ENCODE measurements around the gene DNHD1.

DNA sequence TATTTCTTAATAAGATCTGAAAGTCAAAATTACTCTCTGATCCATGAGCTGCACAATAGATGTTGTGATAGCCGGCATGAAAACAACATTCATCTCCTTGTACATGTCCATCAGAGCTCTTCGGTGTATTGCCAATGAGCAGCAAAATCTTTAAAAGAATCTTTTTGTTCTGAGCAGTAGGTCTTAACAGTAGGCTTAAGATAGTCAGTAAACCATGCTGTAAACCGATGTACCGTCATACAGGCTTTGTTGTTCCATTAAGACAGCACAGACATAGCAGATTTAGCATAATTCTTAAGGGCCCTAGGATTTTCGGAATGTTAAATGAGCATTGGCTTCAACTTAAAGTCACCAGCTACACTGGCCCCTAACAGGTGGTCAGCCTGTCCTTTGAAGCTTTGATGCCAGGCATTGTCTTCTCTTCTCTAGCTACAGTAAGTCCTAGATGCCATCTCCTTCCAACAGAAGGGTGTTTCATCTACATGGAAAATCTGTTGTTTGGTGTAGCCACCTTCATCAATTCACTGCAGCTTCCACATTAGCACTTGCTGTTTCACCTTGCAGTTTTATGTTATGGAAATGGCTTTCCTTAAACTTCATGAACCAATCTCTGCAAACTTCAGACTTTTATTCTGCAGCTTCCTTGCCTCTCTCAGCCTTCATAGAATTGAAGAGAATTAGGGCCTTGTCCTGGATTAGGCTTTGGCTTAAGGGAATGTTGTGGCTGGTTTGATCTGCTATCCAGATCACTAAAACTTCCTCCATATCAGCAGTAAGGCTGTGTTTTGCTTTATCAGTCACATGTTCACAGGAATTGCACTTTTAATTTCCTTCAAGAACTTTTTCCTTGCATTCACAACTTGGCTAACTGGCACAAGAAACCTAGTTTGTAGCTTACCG lies 78.0 kb downstream of the DNHD1 start:
- TF ChIP-seq GATA2 (IDR thresholded peaks at IDR 0.05; ENCODE audit: low read depth, low read length) (no peak), GATA3 (IDR thresholded peaks at IDR 0.05; ENCODE audit: low read depth, low read length) (no peak)
